ENCODE data around the gene ZER1.
"Not testable (repeated sequence)": the region's sequence is repeated elsewhere in the genome, so short reads cannot be mapped to it uniquely, and the experiment has no call there.

ZER1 gene

DNA sequence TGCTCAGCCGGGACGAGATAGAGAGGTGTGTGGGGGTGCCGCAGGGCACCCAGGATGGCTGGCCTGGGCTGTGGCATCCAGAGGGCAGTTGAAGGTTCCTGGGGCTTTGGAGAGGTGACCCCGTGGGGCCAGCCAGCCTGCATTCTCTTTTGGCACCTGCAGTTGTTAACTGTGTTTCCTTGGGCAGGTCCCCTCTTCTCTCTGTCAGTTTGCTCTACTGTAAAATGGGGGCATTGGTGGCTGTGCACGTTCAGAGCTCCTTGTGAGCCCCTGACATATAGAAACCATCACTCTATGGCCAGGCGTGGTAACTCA is 56.3 kb downstream of the ZER1 start:
- no peak for DNase-seq (ENCODE audit: low spot score)

GRCh38 chr9:128714586-128715435 is 56.9 kb downstream of the ZER1 start:
- no peak for DNase-seq (ENCODE audit: low spot score)

GRCh38 chr9:128713941-128714573 is 57.7 kb downstream of the ZER1 start:
- DNase-seq (ENCODE audit: low spot score) = no peak

GRCh38 chr9:128713411-128713780 is 58.3 kb downstream of the ZER1 start:
- DNase-seq (ENCODE audit: low spot score) = no peak

- DNase-seq (ENCODE audit: low spot score) = no peak
Measured at GRCh38 chr9:128712451-128713410, 59.0 kb downstream of the ZER1 start.

DNA sequence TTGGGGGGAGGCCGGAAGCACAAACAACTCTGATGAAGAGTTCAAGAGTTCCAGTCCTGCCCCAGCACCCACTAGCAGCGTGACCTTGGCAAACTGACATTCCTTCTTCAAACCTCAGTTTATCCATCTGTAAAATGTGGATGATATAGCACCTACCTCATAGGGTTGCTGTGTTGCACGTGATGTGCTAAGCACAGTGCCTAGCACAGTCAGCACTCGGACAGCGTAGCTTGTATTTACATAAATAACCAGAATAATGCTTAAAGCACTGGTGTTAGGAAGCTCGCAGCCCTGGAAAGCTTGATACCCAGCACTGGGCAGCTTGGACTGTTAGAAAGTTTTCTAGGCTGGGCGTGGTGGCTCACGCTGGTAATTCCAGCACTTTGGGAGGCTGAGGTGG is 64.3 kb downstream of the ZER1 start:
- no peak for DNase-seq (ENCODE audit: low spot score)

- DNase-seq (ENCODE audit: low spot score) = no peak
Measured at GRCh38 chr9:128706671-128707381, 64.9 kb downstream of the ZER1 start.

- DNase-seq (ENCODE audit: low spot score) = no peak
Measured at GRCh38 chr9:128706045-128706444, 65.7 kb downstream of the ZER1 start.

- no peak for DNase-seq (ENCODE audit: low spot score)
Measured at GRCh38 chr9:128705051-128705965, 66.4 kb downstream of the ZER1 start.

DNA sequence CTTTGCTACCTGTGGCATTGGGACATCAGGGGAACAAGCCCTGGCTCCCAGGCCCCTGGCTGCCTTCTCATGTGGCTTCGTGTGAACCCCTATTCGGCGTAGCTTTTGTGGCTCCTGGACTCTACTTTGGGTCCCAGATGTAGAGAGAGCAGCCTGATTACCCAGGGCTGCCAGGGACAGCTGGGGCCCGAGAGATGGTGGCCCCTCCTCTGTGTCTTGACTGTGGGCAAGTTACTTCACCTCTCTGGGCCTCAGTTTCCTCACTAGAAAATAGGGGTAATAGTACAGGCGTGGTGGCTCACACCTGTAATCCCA is 67.4 kb downstream of the ZER1 start:
- DNase-seq (ENCODE audit: low spot score) = no peak

DNA sequence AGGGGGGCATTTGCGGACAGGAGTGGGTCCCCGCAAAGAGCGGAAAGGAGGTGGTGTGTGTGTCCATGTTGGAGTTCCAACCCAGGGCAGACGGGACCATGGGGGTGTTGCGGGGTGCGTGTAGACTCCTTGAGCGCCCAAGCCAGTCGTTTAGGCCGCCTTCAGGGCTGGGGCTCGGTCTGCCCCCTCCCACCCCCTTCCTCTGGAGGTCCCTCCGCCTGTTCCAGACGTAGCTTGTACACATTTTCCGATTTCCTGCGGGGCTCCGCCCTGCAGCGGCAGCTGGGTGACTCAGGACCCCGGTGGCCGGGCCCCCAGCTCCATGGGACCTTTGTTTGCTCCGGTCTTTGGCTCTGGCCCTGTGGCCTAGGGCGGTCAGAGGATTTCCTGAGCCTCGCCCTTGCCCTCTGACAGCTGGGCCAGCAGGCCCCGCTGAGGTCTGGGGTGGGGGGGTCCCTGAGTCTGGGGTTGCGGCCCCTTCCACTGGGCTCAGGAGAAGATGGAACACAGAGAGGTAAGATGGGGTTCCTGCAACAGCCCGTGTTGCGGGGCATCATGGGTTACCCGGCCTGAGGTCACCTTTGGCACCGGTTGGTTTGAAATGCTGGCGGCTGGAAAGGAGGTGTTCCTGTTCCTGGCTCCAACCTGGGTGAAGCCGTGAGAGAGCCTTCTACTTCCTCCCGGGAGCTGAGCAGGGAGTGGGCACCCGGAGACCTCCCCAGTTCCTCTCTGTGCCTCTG is 67.9 kb downstream of the ZER1 start:
- no peak for DNase-seq (ENCODE audit: low spot score)

DNA sequence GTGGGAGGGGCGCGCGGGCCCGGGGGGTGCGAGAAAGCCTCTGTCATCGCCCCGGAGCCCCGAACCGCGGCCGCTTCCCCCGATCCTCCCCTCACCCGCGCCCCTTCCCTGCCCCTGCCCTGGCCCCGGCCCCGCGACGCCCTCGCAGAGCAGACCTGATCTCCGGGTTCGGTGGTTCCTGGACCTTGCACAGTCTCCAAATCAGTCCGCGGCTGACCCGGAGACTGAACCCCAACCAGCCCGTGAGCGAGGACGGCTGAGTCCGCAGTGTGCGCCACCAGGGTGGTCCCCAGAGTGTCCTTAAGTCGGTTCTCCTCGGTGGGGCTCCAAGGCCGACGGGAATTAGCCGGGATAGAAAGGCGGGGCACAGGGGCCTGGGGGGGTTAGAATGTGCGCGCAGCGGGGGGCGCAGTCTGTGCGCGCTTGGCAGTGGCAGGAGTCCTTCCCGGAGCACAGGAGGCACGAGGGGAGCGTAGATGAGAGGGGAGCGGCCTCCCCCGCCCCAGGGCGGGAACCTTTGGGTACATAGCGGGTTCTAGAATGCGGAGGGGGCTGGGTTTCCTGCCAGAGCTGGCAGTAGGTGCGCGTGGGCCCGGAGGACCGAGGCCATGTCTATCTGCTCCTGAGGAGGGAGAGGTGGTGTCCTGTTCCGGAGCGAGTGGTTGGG is 68.6 kb downstream of the ZER1 start:
- DNase-seq (ENCODE audit: low spot score) = no peak

- peak; percentile 75 for DNase-seq (ENCODE audit: low spot score)
Measured at GRCh38 chr9:128702445-128702948, 69.2 kb downstream of the ZER1 start, which contains the start of gene PKN3. TSS of gene PKN3 (plus strand) at chr9:128702503. CDS start at chr9:128702916, 413 bp downstream.

- DNase-seq (ENCODE audit: low spot score) = no peak
Measured at GRCh38 chr9:128701227-128701854, 70.4 kb downstream of the ZER1 start.

- DNase-seq (ENCODE audit: low spot score) = not testable (repeated sequence)
Measured at GRCh38 chr9:128699096-128699795, 72.5 kb downstream of the ZER1 start.

DNA sequence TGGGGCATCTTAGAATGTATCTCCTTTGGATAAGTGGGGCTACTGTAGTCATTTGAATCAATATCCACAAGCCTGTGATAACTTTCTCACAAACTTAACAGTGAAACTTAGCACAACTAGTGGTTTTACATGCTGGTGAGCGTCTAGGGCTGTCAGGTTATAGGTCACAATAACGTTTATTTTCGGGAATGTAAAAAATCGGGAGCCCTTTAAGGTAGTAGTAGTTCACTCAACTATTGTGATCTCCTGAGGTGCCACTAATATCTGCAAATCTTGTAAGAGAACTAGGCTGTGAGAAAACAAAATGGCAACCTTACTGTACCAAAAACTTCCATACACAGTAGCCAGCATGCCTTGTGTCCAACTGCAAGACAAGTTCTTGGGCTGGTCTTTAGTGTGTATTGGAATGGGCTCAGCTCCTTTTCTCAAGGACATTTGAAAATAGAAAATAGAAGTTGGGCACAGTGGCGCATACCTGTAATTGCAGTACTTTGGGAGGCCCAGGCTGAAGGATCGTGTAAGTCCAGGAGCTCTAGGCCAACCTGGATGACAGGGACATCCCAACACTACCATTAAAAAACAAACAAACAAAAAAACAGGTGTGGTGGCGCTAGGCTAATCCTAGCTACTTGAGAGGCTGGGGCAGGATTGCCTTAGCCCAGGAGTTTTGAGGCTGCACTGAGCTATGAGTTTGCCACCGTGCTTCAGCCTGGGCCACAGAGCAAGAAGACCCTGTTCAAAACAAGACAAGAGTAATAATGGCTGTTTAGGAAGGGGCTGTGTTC is 74.6 kb downstream of the ZER1 start:
- no peak for DNase-seq (ENCODE audit: low spot score)

- no peak for DNase-seq (ENCODE audit: low spot score)
Measured at GRCh38 chr9:128694344-128694743, 77.4 kb downstream of the ZER1 start.

DNA sequence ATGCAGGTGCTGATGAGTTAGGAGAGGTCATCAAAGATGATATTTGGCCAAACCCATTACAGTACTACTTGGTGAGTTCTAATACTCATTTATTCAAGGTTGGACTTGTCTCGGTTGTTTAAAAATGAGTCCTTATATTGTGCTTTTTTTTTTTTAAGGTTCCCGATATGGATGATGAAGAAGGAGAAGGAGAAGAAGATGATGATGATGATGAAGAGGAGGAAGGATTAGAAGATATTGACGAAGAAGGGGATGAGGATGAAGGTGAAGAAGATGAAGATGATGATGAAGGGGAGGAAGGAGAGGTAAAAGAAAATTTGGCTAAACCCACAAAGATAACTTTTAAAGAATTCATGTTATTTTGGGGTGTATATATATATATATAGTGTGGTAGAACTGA is 78.0 kb downstream of the ZER1 start:
- not testable (repeated sequence) for DNase-seq (ENCODE audit: low spot score)

Data from Ammon's horn (tissue), 1 donor.